Neuronal stem cell (in vitro differentiated cells): ENCODE results near the gene YTHDF2.

Experiments
- DNase-seq: peaks from one replicate; pipeline ENCODE4 v3.0.0-alpha.2; 2013; ENCODE audit warnings: low spot score
- H2AFZ ChIP-seq: one replicate; pipeline ENCODE4 v1.6.1; 2013; ENCODE audit warnings: mild to moderate bottlenecking, low read length, inconsistent platforms
- H2AK5ac ChIP-seq: 2 replicates; pipeline ENCODE4 v1.6.1; 2013; ENCODE audit warnings: low read depth, mild to moderate bottlenecking, inconsistent platforms, low read length, moderate library complexity, mixed read lengths
- H2BK120ac ChIP-seq: 2 replicates; pipeline ENCODE4 v1.6.1; 2013; ENCODE audit warnings: low read depth, mild to moderate bottlenecking, inconsistent platforms, low read length, moderate library complexity, mixed read lengths
- H2BK12ac ChIP-seq: one replicate; pipeline ENCODE4 v1.6.1; 2013; ENCODE audit warnings: low read length, inconsistent platforms
- H2BK15ac ChIP-seq: 2 replicates; pipeline ENCODE4 v1.6.1; 2013; ENCODE audit warnings: mild to moderate bottlenecking, low read length, inconsistent platforms, mixed read lengths
- H2BK5ac ChIP-seq: one replicate; pipeline ENCODE4 v1.6.1; 2013; ENCODE audit warnings: inconsistent platforms, mild to moderate bottlenecking, low read length, moderate library complexity
- H3K14ac ChIP-seq: one replicate; pipeline ENCODE4 v1.6.1; 2013; ENCODE audit warnings: low read length, inconsistent platforms
- H3K18ac ChIP-seq: 2 replicates; pipeline ENCODE4 v1.6.1; 2013; ENCODE audit warnings: low read length, inconsistent platforms
- H3K23ac ChIP-seq: 2 replicates; pipeline ENCODE4 v1.6.1; 2013; ENCODE audit warnings: low read depth, mild to moderate bottlenecking, mixed read lengths, low read length, inconsistent platforms; ENCODE audit not compliant: poor library complexity
- H3K27ac ChIP-seq: replicated peaks from 3 replicates; pipeline ENCODE4 v1.5.1; 2013; ENCODE audit warnings: low read length, inconsistent platforms
- H3K27me3 ChIP-seq, 3 experiments: 2 replicates each; pipeline ENCODE4 v1.6.1; 2013; ENCODE audit warnings: low read length in 3 of 3, mild to moderate bottlenecking in 2 of 3, inconsistent platforms in 1 of 3, low read depth in 1 of 3, mixed read lengths in 1 of 3, moderate library complexity in 1 of 3; ENCODE audit not compliant: control insufficient read depth in 3 of 3, insufficient read depth in 3 of 3
- H3K36me3 ChIP-seq, 2 donors: replicated peaks in 1 of 2; 2 replicates each; pipeline ENCODE4 v1.6.1; 2013; ENCODE audit warnings: low read length in 2 of 2; ENCODE audit not compliant: control insufficient read depth in 2 of 2, insufficient read depth in 2 of 2
- H3K4ac ChIP-seq: 2 replicates; pipeline ENCODE4 v1.6.1; 2013; ENCODE audit warnings: inconsistent platforms, mild to moderate bottlenecking, low read length, moderate library complexity
- H3K4me1 ChIP-seq, 2 donors: 1 replicate in 1 of 2; 2 replicates in 1 of 2; pipeline ENCODE4 v1.6.1; 2013; ENCODE audit warnings: low read length in 2 of 2, low read depth in 1 of 2; ENCODE audit not compliant: control insufficient read depth in 2 of 2, insufficient read depth in 1 of 2
- H3K4me2 ChIP-seq: one replicate; pipeline ENCODE4 v1.6.1; 2013; ENCODE audit warnings: mild to moderate bottlenecking, low read length, inconsistent platforms; ENCODE audit not compliant: insufficient read depth, poor library complexity, severe bottlenecking
- H3K4me3 ChIP-seq, 2 donors: 2 replicates each; pipeline ENCODE4 v1.5.1; 2013; ENCODE audit warnings: low read length in 2 of 2, mild to moderate bottlenecking in 2 of 2, inconsistent platforms in 1 of 2, moderate library complexity in 1 of 2
- H3K79me1 ChIP-seq: one replicate; pipeline ENCODE4 v1.6.1; 2013; ENCODE audit warnings: low read depth, mild to moderate bottlenecking, inconsistent platforms, low read length, moderate library complexity
- H3K9ac ChIP-seq: one replicate; pipeline ENCODE4 v1.6.1; 2013; ENCODE audit warnings: mild to moderate bottlenecking, low read depth, low read length, inconsistent platforms; ENCODE audit not compliant: poor library complexity
- H3K9me3 ChIP-seq, 2 donors: replicated peaks in 1 of 2; 2 replicates each; pipeline versions ENCODE3 to v1.6.1; 2013; ENCODE audit warnings: low read length in 2 of 2, mild to moderate bottlenecking in 2 of 2, inconsistent platforms in 1 of 2, low read depth in 1 of 2, mixed read lengths in 1 of 2, moderate library complexity in 1 of 2; ENCODE audit not compliant: control insufficient read depth in 2 of 2, insufficient read depth in 1 of 2
- H4K8ac ChIP-seq: one replicate; pipeline ENCODE4 v1.6.1; 2013; ENCODE audit warnings: low read depth, mild to moderate bottlenecking, inconsistent platforms, low read length, moderate library complexity
- H4K91ac ChIP-seq: one replicate; pipeline ENCODE4 v1.6.1; 2013; ENCODE audit warnings: low read length, low read depth, mild to moderate bottlenecking, inconsistent platforms; ENCODE audit not compliant: poor library complexity
- WGBS, 2 donors: extraction: QIAGEN DNeasy Blood & Tissue Kit; methylation state at CpG; one replicate each; pipeline ENCODE4 v1.1.7; 2013; ENCODE audit warnings: missing lambda C conversion rate in 2 of 2, mixed read lengths in 1 of 2; ENCODE audit not compliant: insufficient read length in 2 of 2, insufficient replicate concordance in 1 of 2; ENCODE audit errors: extremely low coverage in 2 of 2; 5-methylcytosine and 5-hydroxymethylcytosine counted together

The YTHDF2 gene

DNA sequence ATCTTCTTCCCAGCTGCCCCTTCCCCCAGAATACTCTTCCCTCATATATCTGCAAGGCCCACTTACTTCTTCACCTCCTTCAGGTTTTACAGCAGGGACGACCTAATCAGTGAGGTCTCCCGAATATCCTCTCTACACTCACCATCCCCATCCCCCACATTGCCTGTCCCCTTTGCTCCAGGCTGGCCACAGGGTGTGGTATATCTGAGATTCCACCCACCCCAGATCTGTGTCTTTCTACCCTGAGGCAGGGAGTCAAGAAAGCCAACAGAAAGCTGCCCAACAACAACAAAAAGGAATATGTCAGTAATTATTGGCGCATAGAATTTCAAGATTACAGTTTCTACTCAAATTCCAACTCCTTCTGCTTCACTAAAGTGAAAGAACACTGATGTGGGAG is 45.3 kb downstream of the YTHDF2 start:
- no peak overlapping the region for H2BK15ac ChIP-seq
- H3K23ac ChIP-seq = no peak overlapping the region
- WGBS, 2 donors = no CpG with 5 or more reads among the region's 3 CpGs
- no peak overlapping the region for H3K9ac ChIP-seq
- H3K14ac ChIP-seq = no peak overlapping the region
- no peak overlapping the region for H2BK120ac ChIP-seq
- no peak overlapping the region for H3K18ac ChIP-seq
- H3K27me3 ChIP-seq = no peaks in the 10 kb centered on the region
- H2BK5ac ChIP-seq = no peak overlapping the region
- H4K8ac ChIP-seq = no peak overlapping the region
- no peaks in the 10 kb centered on the region for H3K4me1 ChIP-seq
- H3K9me3 ChIP-seq = no peaks in the 10 kb centered on the region
- no peak for DNase-seq
- no peak overlapping the region for H2AFZ ChIP-seq
- no peaks in the 10 kb centered on the region for H3K79me1 ChIP-seq
- no peak overlapping the region for H2AK5ac ChIP-seq
- H3K4me2 ChIP-seq = no peak overlapping the region
- H2BK12ac ChIP-seq = no peak overlapping the region
- no peak overlapping the region for H3K27ac ChIP-seq
- H3K4me3 ChIP-seq = no peak overlapping the region
- H3K36me3 ChIP-seq = no peaks in the 10 kb centered on the region
- H3K4ac ChIP-seq = no peak overlapping the region
- no peak overlapping the region for H4K91ac ChIP-seq

- Histone ChIP-seq H3K23ac (no peak overlapping the region), H3K36me3 (no peaks in the 10 kb centered on the region), H3K14ac (no peak overlapping the region), H3K18ac (no peak overlapping the region), H4K91ac (no peak overlapping the region), H3K4me2 (no peak overlapping the region), H3K9me3 (no peaks in the 10 kb centered on the region), H3K4me3 (no peak overlapping the region), H2BK12ac (no peak overlapping the region), H3K79me1 (no peaks in the 10 kb centered on the region), H2AFZ (no peak overlapping the region), H3K27me3 (no peaks in the 10 kb centered on the region), H4K8ac (no peak overlapping the region), H3K27ac (no peak overlapping the region), H3K4me1 (no peaks in the 10 kb centered on the region), H2BK15ac (no peak overlapping the region), H2AK5ac (no peak overlapping the region), H2BK120ac (no peak overlapping the region), H3K9ac (no peak overlapping the region), H2BK5ac (no peak overlapping the region), H3K4ac (no peak overlapping the region)
- no CpG with 5 or more reads among the region's 2 CpGs for WGBS, 2 donors
- DNase-seq = no peak
Measured at GRCh38 chr1:28783363-28783762, 46.6 kb downstream of the YTHDF2 start.

- Histone ChIP-seq H3K4me3 (no peak overlapping the region), H3K79me1 (no peaks in the 10 kb centered on the region), H3K4me2 (no peak overlapping the region), H3K27ac (no peak overlapping the region), H3K9ac (no peak overlapping the region), H3K14ac (peak overlapping the region; percentile 47), H2BK15ac (no peak overlapping the region), H3K23ac (no peak overlapping the region), H2BK5ac (no peak overlapping the region), H4K91ac (no peak overlapping the region), H3K4ac (no peak overlapping the region), H2AFZ (no peak overlapping the region), H2AK5ac (peak overlapping the region; percentile 44), H2BK120ac (no peak overlapping the region), H2BK12ac (no peak overlapping the region), H3K4me1 (no peaks in the 10 kb centered on the region), H4K8ac (no peak overlapping the region), H3K36me3 (no peaks in the 10 kb centered on the region), H3K9me3 (no peaks in the 10 kb centered on the region), H3K18ac (no peak overlapping the region), H3K27me3 (peaks cover 0 to 32% (median 0%) of the 10 kb centered on the region in 3 experiments)
- WGBS, 2 donors = no CpG with 5 or more reads among the region's 9 CpGs
- DNase-seq = no peak
Measured at GRCh38 chr1:28789412-28789811, 52.7 kb downstream of the YTHDF2 start.

DNA sequence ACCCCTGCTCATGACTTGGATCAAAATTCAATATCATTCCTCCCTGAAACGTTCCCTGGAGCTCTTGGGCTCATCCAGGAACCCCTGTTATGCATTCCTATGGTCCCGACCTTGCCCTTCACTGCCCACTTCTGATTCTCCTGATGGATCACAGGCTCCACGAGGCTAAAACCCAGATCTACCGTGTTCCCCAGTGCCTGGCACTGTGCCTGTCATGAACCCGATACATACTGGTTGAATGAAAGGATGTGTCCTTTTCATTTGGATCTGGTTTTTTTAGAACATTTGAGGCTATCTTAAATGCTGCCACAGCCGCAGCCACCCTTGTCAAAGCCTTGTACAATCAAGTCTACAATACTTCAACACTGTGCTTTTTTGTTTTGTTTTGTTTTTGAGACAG is 53.1 kb downstream of the YTHDF2 start:
- Histone ChIP-seq H3K4me2 (no peak overlapping the region), H3K27me3 (peaks cover 0 to 32% (median 0%) of the 10 kb centered on the region in 3 experiments), H3K18ac (no peak overlapping the region), H2AK5ac (peak overlapping the region; percentile 44), H3K14ac (peak overlapping the region; percentile 47), H4K8ac (no peak overlapping the region), H3K79me1 (no peaks in the 10 kb centered on the region), H3K4me1 (no peaks in the 10 kb centered on the region), H3K4ac (no peak overlapping the region), H2BK120ac (no peak overlapping the region), H2AFZ (no peak overlapping the region), H4K91ac (no peak overlapping the region), H2BK12ac (no peak overlapping the region), H3K9ac (no peak overlapping the region), H3K36me3 (no peaks in the 10 kb centered on the region), H3K4me3 (no peak overlapping the region), H3K23ac (no peak overlapping the region), H2BK15ac (no peak overlapping the region), H3K27ac (no peak overlapping the region), H2BK5ac (no peak overlapping the region), H3K9me3 (no peaks in the 10 kb centered on the region)
- DNase-seq = no peak
- WGBS, 2 donors = no CpG with 5 or more reads among the region's 6 CpGs
